ENCODE data around the gene RNLS.
A peak's percentile ranks its signal among the peaks of the same experiment; 100 is the strongest.

The RNLS gene

GRCh38 chr10:88232983-88233543 lies 350.1 kb downstream of the RNLS start:
- peaks cover 15% of the 10 kb centered on the region for H3K4me1 Mint-ChIP-seq
- H3K27ac Mint-ChIP-seq: no peak overlapping the region
- H3K36me3 Mint-ChIP-seq (ENCODE audit: low read depth): no peaks in the 10 kb centered on the region
- no peak for TF ChIP-seq CTCF (IDR thresholded peaks at IDR 0.05)
- H3K4me3 Mint-ChIP-seq: no peak overlapping the region
- H3K27me3 Mint-ChIP-seq (ENCODE audit: low read depth, poor library complexity): peaks cover 3% of the 10 kb centered on the region
- H3K9me3 Mint-ChIP-seq: peaks cover 5% of the 10 kb centered on the region
- no peak for DNase-seq

- Mint-ChIP-seq H3K27me3 (ENCODE audit: low read depth, poor library complexity) (peaks cover 3% of the 10 kb centered on the region), H3K4me1 (peaks cover 18% of the 10 kb centered on the region), H3K9me3 (peaks cover 5% of the 10 kb centered on the region), H3K27ac (peak overlapping the region; percentile 23), H3K36me3 (ENCODE audit: low read depth) (no peaks in the 10 kb centered on the region), H3K4me3 (no peak overlapping the region)
- no peak for DNase-seq
- no peak for TF ChIP-seq CTCF (IDR thresholded peaks at IDR 0.05)
Observed at GRCh38 chr10:88232029-88232895, 350.9 kb downstream of the RNLS start.

- Mint-ChIP-seq H3K4me1 (peaks cover 21% of the 10 kb centered on the region), H3K4me3 (no peak overlapping the region), H3K36me3 (ENCODE audit: low read depth) (no peaks in the 10 kb centered on the region), H3K27me3 (ENCODE audit: low read depth, poor library complexity) (peaks cover 3% of the 10 kb centered on the region), H3K27ac (no peak overlapping the region), H3K9me3 (peaks cover 5% of the 10 kb centered on the region)
- TF ChIP-seq CTCF (IDR thresholded peaks at IDR 0.05): no peak
- no peak for DNase-seq
Observed at GRCh38 chr10:88230251-88230650, 352.9 kb downstream of the RNLS start.

GRCh38 chr10:88228130-88228529 lies 355.0 kb downstream of the RNLS start:
- Mint-ChIP-seq H3K9me3 (peaks cover 5% of the 10 kb centered on the region), H3K4me3 (no peak overlapping the region), H3K4me1 (peaks cover 11% of the 10 kb centered on the region), H3K27ac (no peak overlapping the region), H3K27me3 (ENCODE audit: low read depth, poor library complexity) (peaks cover 3% of the 10 kb centered on the region), H3K36me3 (ENCODE audit: low read depth) (no peaks in the 10 kb centered on the region)
- TF ChIP-seq CTCF (IDR thresholded peaks at IDR 0.05): no peak
- DNase-seq: no peak

- H3K4me1 Mint-ChIP-seq: peaks cover 18% of the 10 kb centered on the region
- H3K27me3 Mint-ChIP-seq (ENCODE audit: low read depth, poor library complexity): peaks cover 3% of the 10 kb centered on the region
- H3K4me3 Mint-ChIP-seq: no peak overlapping the region
- no peak for TF ChIP-seq CTCF (IDR thresholded peaks at IDR 0.05)
- DNase-seq: no peak
- H3K9me3 Mint-ChIP-seq: peaks cover 5% of the 10 kb centered on the region
- no peaks in the 10 kb centered on the region for H3K36me3 Mint-ChIP-seq (ENCODE audit: low read depth)
- peak overlapping the region; percentile 31 for H3K27ac Mint-ChIP-seq
Observed at GRCh38 chr10:88227342-88228018, 355.6 kb downstream of the RNLS start.

All from nephron progenitor cell (in vitro differentiated cells).